Skeletal muscle tissue (tissue), 4 donors: Measurements from ENCODE around the gene RHOV. TPM values are rescaled to one million over a fixed set of nuclear protein-coding genes. Genes with fewer than 3 reads are reported as not detected.

ENCODE experiments used
- H3K27ac ChIP-seq: one replicate; pipeline ENCODE4 v1.7.0; 2013; ENCODE audit warnings: mild to moderate bottlenecking, low read depth, low read length, inconsistent platforms
- H3K27me3 ChIP-seq, 3 donors: one replicate each; pipeline ENCODE4 v1.7.0; 2013; ENCODE audit warnings: low read length in 3 of 3; ENCODE audit not compliant: control insufficient read depth in 3 of 3, insufficient read depth in 3 of 3
- H3K36me3 ChIP-seq, 3 donors: one replicate each; pipeline ENCODE4 v1.7.0; 2013; ENCODE audit warnings: low read length in 3 of 3; ENCODE audit not compliant: control insufficient read depth in 3 of 3, insufficient read depth in 3 of 3
- H3K4me1 ChIP-seq, 3 donors: one replicate each; pipeline ENCODE4 v1.7.0; 2013; ENCODE audit warnings: low read length in 3 of 3, mild to moderate bottlenecking in 3 of 3; ENCODE audit not compliant: control insufficient read depth in 3 of 3, insufficient read depth in 3 of 3
- H3K4me3 ChIP-seq, 3 donors: one replicate each; pipeline ENCODE4 v1.7.0; 2013; ENCODE audit warnings: low read length in 3 of 3
- H3K9ac ChIP-seq, 3 donors: one replicate each; pipeline ENCODE4 v1.7.0; 2013; ENCODE audit warnings: low read length in 3 of 3, mild to moderate bottlenecking in 3 of 3, moderate library complexity in 2 of 3, low read depth in 1 of 3
- H3K9me3 ChIP-seq, 3 donors: one replicate each; pipeline ENCODE4 v1.7.0; 2013; ENCODE audit warnings: low read length in 3 of 3; ENCODE audit not compliant: control insufficient read depth in 3 of 3
- total RNA-seq: library from RNA; depleted of rRNA; stranded (reverse); fragments of >200 nt; gene quantifications from one replicate; pipeline ENCODE4 v1.2.3, GENCODE V29; 2014
- donor health status: Osteomylitis.

The RHOV gene
- total RNA-seq, 1 donor from 2014 or later: 1.0 TPM

- Histone ChIP-seq H3K4me3 (no peak overlapping the region), H3K27me3 (peaks cover 0 to 5% (median 0%) of the 10 kb centered on the region in 3 donors), H3K4me1 (no peaks in the 10 kb centered on the region), H3K9me3 (no peaks in the 10 kb centered on the region), H3K9ac (no peak overlapping the region), H3K36me3 (no peaks in the 10 kb centered on the region), H3K27ac (no peak overlapping the region)
These were observed 41.1 kb downstream of the RHOV start for GRCh38 chr15:40832903-40833302.

GRCh38 chr15:40831861-40832260 is 42.2 kb downstream of the RHOV start:
- H3K27ac ChIP-seq: no peak overlapping the region
- H3K4me1 ChIP-seq: no peaks in the 10 kb centered on the region
- H3K36me3 ChIP-seq: no peaks in the 10 kb centered on the region
- H3K27me3 ChIP-seq: peaks cover 0 to 5% (median 2%) of the 10 kb centered on the region in 3 donors
- no peak overlapping the region for H3K9ac ChIP-seq
- H3K4me3 ChIP-seq: no peak overlapping the region
- no peaks in the 10 kb centered on the region for H3K9me3 ChIP-seq

DNA sequence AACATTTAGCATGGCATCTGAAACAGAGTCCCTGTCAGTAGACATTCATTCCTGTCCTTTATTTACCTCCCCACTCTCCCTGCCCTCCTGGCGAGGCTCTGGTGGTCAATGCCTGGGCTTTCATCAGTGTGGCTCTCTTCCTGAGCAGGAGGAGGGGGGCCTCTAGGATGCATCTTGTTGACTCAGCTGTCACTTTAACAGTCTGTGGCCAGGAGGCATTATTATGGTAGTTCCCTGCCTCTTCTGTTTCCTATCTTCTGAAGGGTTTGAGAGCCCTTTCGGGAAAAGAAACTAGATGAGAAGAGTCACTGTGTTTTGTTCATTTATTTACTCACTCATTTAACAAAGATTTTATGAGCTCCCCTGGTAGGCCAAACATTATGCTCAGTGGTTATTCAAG is 43.1 kb downstream of the RHOV start:
- Histone ChIP-seq H3K36me3 (no peaks in the 10 kb centered on the region), H3K27me3 (peaks cover 0 to 5% (median 3%) of the 10 kb centered on the region in 3 donors), H3K4me1 (no peaks in the 10 kb centered on the region), H3K27ac (no peak overlapping the region), H3K4me3 (no peak overlapping the region), H3K9me3 (no peaks in the 10 kb centered on the region), H3K9ac (no peak overlapping the region)

DNA sequence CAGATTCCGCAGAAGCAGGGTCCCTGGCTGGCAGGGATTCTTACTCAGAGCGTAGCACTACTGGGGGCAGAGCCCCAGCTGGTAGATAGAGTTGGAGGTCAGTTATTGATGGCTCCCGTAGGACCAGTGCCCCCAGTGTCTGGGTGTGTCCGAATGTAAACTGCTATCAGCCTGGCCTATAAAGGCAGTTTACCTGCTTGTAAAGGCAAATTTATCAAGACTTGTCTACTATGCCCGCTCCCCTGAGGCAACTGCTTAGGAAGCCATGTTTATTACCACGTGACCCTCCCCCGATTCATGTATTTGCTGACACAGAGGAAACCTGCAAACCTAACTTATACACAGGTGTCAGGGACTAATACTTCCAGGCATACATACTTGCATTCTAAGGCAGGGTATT is 44.9 kb downstream of the RHOV start:
- peaks cover 0 to 7% (median 5%) of the 10 kb centered on the region in 3 donors for H3K27me3 ChIP-seq
- no peaks in the 10 kb centered on the region for H3K36me3 ChIP-seq

GRCh38 chr15:40828447-40829036 is 45.5 kb downstream of the RHOV start, which contains the start of gene PPP1R14D:
Gene PPP1R14D (minus strand): TSS chr15:40828708. CDS start chr15:40828641, 67 bp downstream.
- Histone ChIP-seq H3K9ac (no peak within 1 kb of the TSS), H3K27me3 (peaks cover 0 to 7% (median 5%) of the 10 kb centered on the region in 3 donors), H3K27ac (no peak within 1 kb of the TSS), H3K9me3 (no peaks in the 10 kb centered on the region), H3K4me3 (no peak within 1 kb of the TSS), H3K36me3 (no peaks in the 10 kb centered on the region), H3K4me1 (no peaks in the 10 kb centered on the region)

More for the DNA sequence above, 44.9 kb downstream of the RHOV start:
- Histone ChIP-seq H3K9me3 (no peaks in the 10 kb centered on the region), H3K9ac (no peak overlapping the region), H3K4me1 (no peaks in the 10 kb centered on the region), H3K27ac (no peak overlapping the region), H3K4me3 (no peak overlapping the region)

DNA sequence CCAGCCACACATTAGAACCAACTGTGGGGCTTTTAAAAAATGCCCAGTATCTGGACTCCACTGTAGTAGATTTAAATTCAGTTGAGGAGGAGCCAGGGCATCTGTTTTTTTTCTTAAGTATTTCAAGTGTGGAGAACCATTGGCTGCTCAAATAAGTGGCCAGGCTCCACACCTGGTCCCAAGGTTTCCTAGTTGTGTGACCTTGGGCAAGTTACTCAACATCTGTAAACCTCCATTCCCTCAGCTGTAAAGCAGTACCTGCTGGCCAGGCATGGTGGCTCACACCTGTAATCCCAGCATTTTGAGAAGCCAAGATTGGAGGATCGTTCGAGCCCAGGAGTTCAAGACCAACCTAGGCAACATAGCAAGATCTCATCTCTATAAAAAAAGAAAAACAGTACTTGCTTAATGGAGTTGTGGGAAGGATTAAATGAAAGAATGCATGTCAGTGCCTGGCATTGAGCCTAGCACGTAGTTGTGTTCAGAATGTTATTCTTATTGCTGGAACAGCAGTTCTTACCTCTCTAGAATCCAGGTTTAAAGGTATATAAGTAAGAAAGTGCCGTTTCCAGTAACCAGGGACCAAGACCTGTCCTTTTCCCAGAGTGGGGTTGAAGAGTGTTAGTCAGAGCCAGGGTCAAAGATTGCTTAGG is 47.5 kb downstream of the RHOV start:
- no peaks in the 10 kb centered on the region for H3K4me1 ChIP-seq
- H3K4me3 ChIP-seq: no peak overlapping the region
- no peak overlapping the region for H3K27ac ChIP-seq
- H3K9me3 ChIP-seq: no peaks in the 10 kb centered on the region
- no peaks in the 10 kb centered on the region for H3K36me3 ChIP-seq
- H3K9ac ChIP-seq: no peak overlapping the region
- H3K27me3 ChIP-seq: peaks cover 0 to 7% (median 5%) of the 10 kb centered on the region in 3 donors

- Histone ChIP-seq H3K27me3 (peaks cover 0 to 7% (median 5%) of the 10 kb centered on the region in 3 donors), H3K4me1 (no peaks in the 10 kb centered on the region), H3K36me3 (no peaks in the 10 kb centered on the region), H3K27ac (no peak overlapping the region), H3K4me3 (no peak overlapping the region), H3K9me3 (no peaks in the 10 kb centered on the region), H3K9ac (no peak overlapping the region)
These were observed 48.2 kb downstream of the RHOV start for GRCh38 chr15:40825661-40826422.

DNA sequence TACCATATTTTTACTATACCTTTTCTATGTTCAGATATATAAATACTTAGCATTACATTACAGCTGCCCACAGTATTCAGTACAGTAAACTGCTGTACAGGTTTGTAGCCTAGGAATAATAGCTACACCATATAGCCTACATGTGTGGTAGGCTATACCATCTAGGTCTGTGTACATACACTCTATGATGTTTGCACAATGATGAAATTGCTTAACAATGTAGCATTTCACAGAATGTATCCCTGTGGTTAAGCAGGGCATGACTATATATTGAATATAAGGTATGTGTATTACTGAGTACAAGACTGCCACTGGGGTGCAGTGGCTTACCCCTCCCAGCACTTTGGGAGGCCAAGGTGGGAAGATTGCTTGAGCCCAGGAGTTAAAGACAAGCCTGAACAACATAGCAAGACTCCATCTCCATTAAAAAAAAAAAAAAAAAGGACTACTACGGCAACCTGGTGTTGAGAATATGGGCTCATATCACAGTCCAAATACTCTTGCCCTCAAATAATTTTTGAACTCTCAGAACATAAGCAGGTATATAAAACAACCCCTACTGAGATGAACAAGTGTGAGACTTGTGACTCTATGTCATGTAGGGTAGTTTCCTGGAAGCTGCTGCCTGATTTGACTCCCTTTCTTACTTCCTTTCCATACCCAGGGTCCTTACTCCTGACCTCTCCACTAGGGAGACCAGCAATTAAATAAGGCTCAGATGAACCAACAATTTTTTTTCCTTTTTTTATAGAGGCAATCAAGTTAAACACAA is 50.3 kb downstream of the RHOV start:
- Histone ChIP-seq H3K4me3 (no peak overlapping the region), H3K36me3 (no peaks in the 10 kb centered on the region), H3K9me3 (no peaks in the 10 kb centered on the region), H3K27ac (no peak overlapping the region), H3K27me3 (peaks cover 0 to 7% (median 5%) of the 10 kb centered on the region in 3 donors), H3K9ac (no peak overlapping the region), H3K4me1 (no peaks in the 10 kb centered on the region)
